GM12878 (cell line): ENCODE measurements around the gene ZNF548. TPM values are rescaled to one million over a fixed set of nuclear protein-coding genes. Genes with fewer than 3 reads are reported as not detected.

Experiments used
- ATAC-seq: fragments of 200-7000 bp; cut with Tn5 transposase; 3 replicates; pipeline ENCODE4 v1.9.1; 2020; ENCODE audit warnings: mild to moderate bottlenecking, moderate library complexity
- BruUV-seq: library from RNA; stranded (reverse); fragments of 400-500 nt; replicated peaks from 2 replicates; lab custom pipeline; 2021; lab: Mats Ljungman, UMichigan
- CTCF ChIA-PET: fragments of 300-600 bp; sonication (Branson Sonifier 250); formaldehyde crosslinking; extraction: SDS; loops from one replicate; lab custom pipeline; 2021; ENCODE audit warnings: inconsistent platforms; lab: Yijun Ruan, JAX
- POLR2A ChIA-PET: fragments of 350-600 bp; formaldehyde crosslinking; extraction: SDS; loops from one replicate; lab custom pipeline; 2021; ENCODE audit warnings: inconsistent platforms; lab: Charles Lee
- RAD21 ChIA-PET: fragments of 300-600 bp; sonication (Branson Sonifier 250); formaldehyde crosslinking; loops from one replicate; lab custom pipeline; 2023; ENCODE audit warnings: antibody characterized with exemption; ENCODE audit not compliant: unreplicated experiment; lab: Charles Lee
- SMC1A ChIA-PET: fragments of 300-600 bp; sonication (Branson Sonifier 250); formaldehyde crosslinking; loops from one replicate; lab custom pipeline; 2023; ENCODE audit not compliant: unreplicated experiment, uncharacterized antibody; lab: Charles Lee
- DNase-seq: peaks from one replicate; pipeline ENCODE4 v3.0.0-alpha.2; 2011; ENCODE audit warnings: low read depth, low spot score
- FAIRE-seq: peaks from 3 replicates; lab custom pipeline; 2011; peaks lifted over from hg19 to GRCh38; lab: Jason Lieb, UNC
- H2AFZ ChIP-seq: 2 replicates; pipeline ENCODE4 v1.6.0; 2011; ENCODE audit warnings: low read depth, low read length, control low read depth; ENCODE audit not compliant: control insufficient read depth
- H3K27ac ChIP-seq: 2 replicates; pipeline ENCODE4 v1.5.1; 2011; ENCODE audit warnings: control low read depth; ENCODE audit not compliant: control insufficient read depth, insufficient read depth
- H3K27me3 ChIP-seq, 2 experiments: replicated peaks in 1 of 2; 2 replicates each; pipeline versions ENCODE4 v1.6.0 to v1.6.1; 2011; ENCODE audit warnings: low read length in 1 of 2; ENCODE audit not compliant: control insufficient read depth in 2 of 2, insufficient read depth in 2 of 2
- H3K36me3 ChIP-seq, 2 experiments: 2 replicates each; pipeline ENCODE4 v1.5.1; 2011; ENCODE audit warnings: low read length in 1 of 2; ENCODE audit not compliant: control insufficient read depth in 2 of 2, insufficient read depth in 2 of 2
- H3K4me1 ChIP-seq: 2 replicates; pipeline ENCODE4 v1.6.1; 2011; ENCODE audit warnings: mild to moderate bottlenecking, low read length, moderate library complexity, mixed read lengths; ENCODE audit not compliant: control insufficient read depth, insufficient read depth
- H3K4me2 ChIP-seq: 2 replicates; pipeline ENCODE4 v1.6.0; 2011; ENCODE audit warnings: control low read depth; ENCODE audit not compliant: control insufficient read depth, insufficient read depth
- H3K4me3 ChIP-seq: fragments of 200-600 bp; sonication (generic); 2 replicates; pipeline ENCODE4 v1.5.1; 2016
- H3K79me2 ChIP-seq: 2 replicates; pipeline ENCODE4 v1.6.0; 2011; ENCODE audit warnings: low read length; ENCODE audit not compliant: control insufficient read depth, insufficient read depth
- H3K9ac ChIP-seq: 2 replicates; pipeline ENCODE4 v1.8.0; 2011; ENCODE audit warnings: low read length, control low read depth, mixed read lengths; ENCODE audit not compliant: control insufficient read depth, insufficient read depth
- H3K9me3 ChIP-seq: replicated peaks from 3 replicates; pipeline ENCODE4 v1.5.1; 2011; ENCODE audit warnings: mild to moderate bottlenecking, low read length; ENCODE audit not compliant: control insufficient read depth, insufficient read depth
- H4K20me1 ChIP-seq: 2 replicates; pipeline ENCODE4 v1.6.0; 2011; ENCODE audit not compliant: control insufficient read depth, insufficient read depth
- KLF5 ChIP-seq: fragments of 450-650 bp; IDR thresholded peaks from 2 replicates; pipeline ENCODE4 v1.6.1; 2014; ENCODE audit warnings: mild to moderate bottlenecking; ENCODE audit not compliant: partially characterized antibody
- NBN ChIP-seq: fragments of 450-650 bp; IDR thresholded peaks from 2 replicates; pipeline ENCODE4 v1.6.1; 2016
- SKIL ChIP-seq: fragments of 450-650 bp; IDR thresholded peaks from 2 replicates; pipeline ENCODE4 v1.6.1; 2017; ENCODE audit warnings: mild to moderate bottlenecking, low read depth, inconsistent platforms; ENCODE audit not compliant: poor library complexity, severe bottlenecking
- YY1 ChIP-seq: IDR thresholded peaks from 2 replicates; pipeline ENCODE4 v1.6.1; 2011; ENCODE audit warnings: low read depth, mild to moderate bottlenecking, low read length
- ZNF24 ChIP-seq: fragments of 450-650 bp; IDR thresholded peaks from 2 replicates; pipeline ENCODE4 v1.6.1; 2017; ENCODE audit warnings: antibody characterized with exemption, mild to moderate bottlenecking
- ZNF687 ChIP-seq: fragments of 450-650 bp; IDR thresholded peaks from 2 replicates; pipeline ENCODE4 v1.6.1; 2017; ENCODE audit warnings: mild to moderate bottlenecking, moderate library complexity
- WGBS: methylation state at CpG from one replicate; pipeline ENCODE4 v1.1.6; 2016; ENCODE audit warnings: low lambda C conversion rate; ENCODE audit not compliant: insufficient replicate concordance, insufficient coverage; ENCODE audit errors: missing lambda C conversion rate; 5-methylcytosine and 5-hydroxymethylcytosine counted together
- in situ Hi-C: fragments of 300-500 bp; cut with MboI; formaldehyde crosslinking; loops from 9 replicates; pipeline ENCODE4 v1.14.3; 2018; ENCODE audit warnings: mixed read lengths
- intact Hi-C: fragments of 100-400 bp; cut with micrococcal nuclease; formaldehyde crosslinking; loops from one replicate; pipeline ENCODE4 v1.14.2; 2022; ENCODE audit not compliant: unreplicated experiment
- polyA plus RNA-seq, 11 experiments: library from polyadenylated mRNA; depleted of rRNA in 4 of 11; unstranded in 6 of 11; stranded (reverse) in 5 of 11; fragments of >200 nt; fragmentation: Nextera tagmentation in 4 of 11; fragmentation: Illumina TruSeq in 1 of 11; extraction: Ambion mirVana in 4 of 11; extraction: Trizol in 1 of 11; gene quantifications; 1 replicate in 1 of 11; 2 replicates in 10 of 11; pipeline versions ENCODE4 v1.2.1 to v1.2.3, GENCODE V29; 2011 to 2016; ENCODE audit warnings: inconsistent platforms in 2 of 11, missing spikeins in 2 of 11, low read depth in 1 of 11
- total RNA-seq, 4 experiments: library from RNA; depleted of rRNA in 3 of 4; stranded (reverse); fragments of >200 nt in 3 of 4; fragmentation: Illumina TruSeq in 1 of 4; extraction: Trizol in 1 of 4; gene quantifications; 2 replicates each; pipeline versions ENCODE4 v1.2.1 to v1.2.3, GENCODE V29; 2013 to 2021
- TF ChIP-seq, protein P1 (sequence below): fragments of 450-650 bp; IDR thresholded peaks from 2 replicates; pipeline ENCODE4 v1.6.1; 2017; ENCODE audit warnings: low read depth, mild to moderate bottlenecking, moderate library complexity
- TF ChIP-seq, protein P2 (sequence below): fragments of 450-650 bp; IDR thresholded peaks from 2 replicates; pipeline ENCODE4 v1.6.1; 2016; ENCODE audit warnings: mild to moderate bottlenecking

ZNF548 gene
- total and polyA plus RNA-seq, 10 of the 15 experiments (the other 5 are each of a cell fraction or from before 2014, with no cell fraction given), result 3.9 to 44.8 (median 16.5) TPM

GRCh38 chr19:57410877-57411671, 21.4 kb downstream of the ZNF548 start, which contains the start of gene ZNF17:
Gene ZNF17, plus strand, starts transcription at chr19:57411161. Its CDS starts 2,455 bp downstream, at chr19:57413616.
- FAIRE-seq (peak; percentile 97), ATAC-seq (peak; percentile 100), DNase-seq (peak; percentile 75)
- H3K4me1 ChIP-seq, result peaks cover 6% of the 10 kb centered on the region
- H3K27me3 ChIP-seq, result no peaks in the 10 kb centered on the region
- peaks cover 9% of the 10 kb centered on the region for H3K79me2 ChIP-seq
- peak within 1 kb of the TSS; percentile 81 for H3K9ac ChIP-seq
- SMC1A ChIA-PET, result no interaction called here
- CTCF ChIA-PET, result interaction anchor here (1.9 kb wide), 1 partner anchor 16 kb away, joined by 4 read pairs; no protein-coding TSS in a partner anchor
- H3K36me3 ChIP-seq, result peaks cover 0 to 3% of the 10 kb centered on the region in 2 experiments; a peak in 1 of 4 replicates
- whole genome bisulfite sequencing, result 2% methylated on average over 55 of the region's 55 CpGs
- intact Hi-C loops, result no loop called here
- in situ Hi-C loops, result no loop called here
- peak within 1 kb of the TSS; percentile 56 for H2AFZ ChIP-seq
- BruUV-seq, result TSS peak; percentile 84
- H4K20me1 ChIP-seq, result no peaks in the 10 kb centered on the region
- peak within 1 kb of the TSS; percentile 25 for H3K27ac ChIP-seq
- POLR2A ChIA-PET, result no interaction called here
- no peaks in the 10 kb centered on the region; the same call in 2 of the 3 replicates for H3K9me3 ChIP-seq
- H3K4me2 ChIP-seq, result peak within 1 kb of the TSS; percentile 96
- H3K4me3 ChIP-seq, result peak within 1 kb of the TSS; percentile 94
- RAD21 ChIA-PET, result no interaction called here
- TF ChIP-seq YY1 (peak; percentile 96), ZNF24 (no peak), SKIL (no peak), ZNF687 (no peak), NBN (no peak), KLF5 (peak; percentile 36)
- TF ChIP-seq, protein P1, sequence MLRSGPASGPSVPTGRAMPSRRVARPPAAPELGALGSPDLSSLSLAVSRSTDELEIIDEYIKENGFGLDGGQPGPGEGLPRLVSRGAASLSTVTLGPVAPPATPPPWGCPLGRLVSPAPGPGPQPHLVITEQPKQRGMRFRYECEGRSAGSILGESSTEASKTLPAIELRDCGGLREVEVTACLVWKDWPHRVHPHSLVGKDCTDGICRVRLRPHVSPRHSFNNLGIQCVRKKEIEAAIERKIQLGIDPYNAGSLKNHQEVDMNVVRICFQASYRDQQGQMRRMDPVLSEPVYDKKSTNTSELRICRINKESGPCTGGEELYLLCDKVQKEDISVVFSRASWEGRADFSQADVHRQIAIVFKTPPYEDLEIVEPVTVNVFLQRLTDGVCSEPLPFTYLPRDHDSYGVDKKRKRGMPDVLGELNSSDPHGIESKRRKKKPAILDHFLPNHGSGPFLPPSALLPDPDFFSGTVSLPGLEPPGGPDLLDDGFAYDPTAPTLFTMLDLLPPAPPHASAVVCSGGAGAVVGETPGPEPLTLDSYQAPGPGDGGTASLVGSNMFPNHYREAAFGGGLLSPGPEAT, result peak; percentile 99
- TF ChIP-seq, protein P2, sequence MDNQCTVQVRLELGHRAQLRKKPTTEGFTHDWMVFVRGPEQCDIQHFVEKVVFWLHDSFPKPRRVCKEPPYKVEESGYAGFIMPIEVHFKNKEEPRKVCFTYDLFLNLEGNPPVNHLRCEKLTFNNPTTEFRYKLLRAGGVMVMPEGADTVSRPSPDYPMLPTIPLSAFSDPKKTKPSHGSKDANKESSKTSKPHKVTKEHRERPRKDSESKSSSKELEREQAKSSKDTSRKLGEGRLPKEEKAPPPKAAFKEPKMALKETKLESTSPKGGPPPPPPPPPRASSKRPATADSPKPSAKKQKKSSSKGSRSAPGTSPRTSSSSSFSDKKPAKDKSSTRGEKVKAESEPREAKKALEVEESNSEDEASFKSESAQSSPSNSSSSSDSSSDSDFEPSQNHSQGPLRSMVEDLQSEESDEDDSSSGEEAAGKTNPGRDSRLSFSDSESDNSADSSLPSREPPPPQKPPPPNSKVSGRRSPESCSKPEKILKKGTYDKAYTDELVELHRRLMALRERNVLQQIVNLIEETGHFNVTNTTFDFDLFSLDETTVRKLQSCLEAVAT, result 0 out of 2 replicates have a peak, but pooled peaks have one; percentile 25
